GM19193 (cell line): ENCODE results near the gene ADCY7.

Experiments used
- POLR2A ChIP-seq: IDR thresholded peaks from 4 replicates; pipeline ENCODE4 v1.6.1; 2011; ENCODE audit not compliant: insufficient read depth, insufficient read length; ENCODE audit errors: extremely low read depth

Gene ADCY7

DNA sequence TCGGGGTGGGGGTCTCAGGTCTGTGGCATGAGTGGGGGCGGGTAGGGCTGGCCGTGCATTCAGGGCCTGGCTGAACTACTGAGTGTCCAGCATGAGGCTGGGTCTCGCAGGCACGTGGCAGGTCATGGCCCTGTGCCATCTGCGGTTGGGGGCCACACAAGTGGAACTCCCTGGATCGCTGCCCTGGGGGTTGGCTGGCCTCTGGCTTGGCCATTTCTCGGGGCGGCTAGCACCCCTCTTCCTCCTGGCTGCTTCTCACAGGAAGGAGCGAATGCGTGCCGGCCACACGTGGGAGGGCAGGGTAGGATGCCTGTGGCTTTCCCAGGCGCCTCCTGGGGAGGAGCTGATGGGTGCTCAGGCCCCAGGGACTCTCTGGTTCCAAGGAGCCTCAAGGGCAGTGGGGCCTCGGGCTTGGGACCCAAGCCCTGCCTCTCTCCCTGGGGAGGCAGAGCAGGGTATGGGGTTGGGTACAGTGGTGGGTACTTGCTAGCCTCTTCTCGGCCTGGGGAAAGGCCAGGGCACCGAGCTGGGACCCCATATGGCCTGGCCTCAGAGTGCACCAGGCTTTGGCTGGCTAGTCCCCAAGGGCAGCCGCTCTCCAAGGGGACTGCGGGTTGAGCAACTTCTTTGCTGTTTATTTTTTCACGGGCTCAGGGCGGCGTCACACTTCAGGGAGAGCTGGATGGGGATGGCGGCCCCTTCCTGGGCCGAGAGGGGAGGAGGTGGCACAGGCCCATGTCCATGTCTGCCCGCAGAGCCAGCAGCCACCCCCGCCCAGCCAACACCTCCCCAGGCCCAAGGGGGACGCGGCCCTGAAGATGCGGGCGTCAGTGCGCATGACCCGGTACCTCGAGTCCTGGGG, 37.5 kb downstream of the ADCY7 start:
- TF ChIP-seq POLR2A: no peak

DNA sequence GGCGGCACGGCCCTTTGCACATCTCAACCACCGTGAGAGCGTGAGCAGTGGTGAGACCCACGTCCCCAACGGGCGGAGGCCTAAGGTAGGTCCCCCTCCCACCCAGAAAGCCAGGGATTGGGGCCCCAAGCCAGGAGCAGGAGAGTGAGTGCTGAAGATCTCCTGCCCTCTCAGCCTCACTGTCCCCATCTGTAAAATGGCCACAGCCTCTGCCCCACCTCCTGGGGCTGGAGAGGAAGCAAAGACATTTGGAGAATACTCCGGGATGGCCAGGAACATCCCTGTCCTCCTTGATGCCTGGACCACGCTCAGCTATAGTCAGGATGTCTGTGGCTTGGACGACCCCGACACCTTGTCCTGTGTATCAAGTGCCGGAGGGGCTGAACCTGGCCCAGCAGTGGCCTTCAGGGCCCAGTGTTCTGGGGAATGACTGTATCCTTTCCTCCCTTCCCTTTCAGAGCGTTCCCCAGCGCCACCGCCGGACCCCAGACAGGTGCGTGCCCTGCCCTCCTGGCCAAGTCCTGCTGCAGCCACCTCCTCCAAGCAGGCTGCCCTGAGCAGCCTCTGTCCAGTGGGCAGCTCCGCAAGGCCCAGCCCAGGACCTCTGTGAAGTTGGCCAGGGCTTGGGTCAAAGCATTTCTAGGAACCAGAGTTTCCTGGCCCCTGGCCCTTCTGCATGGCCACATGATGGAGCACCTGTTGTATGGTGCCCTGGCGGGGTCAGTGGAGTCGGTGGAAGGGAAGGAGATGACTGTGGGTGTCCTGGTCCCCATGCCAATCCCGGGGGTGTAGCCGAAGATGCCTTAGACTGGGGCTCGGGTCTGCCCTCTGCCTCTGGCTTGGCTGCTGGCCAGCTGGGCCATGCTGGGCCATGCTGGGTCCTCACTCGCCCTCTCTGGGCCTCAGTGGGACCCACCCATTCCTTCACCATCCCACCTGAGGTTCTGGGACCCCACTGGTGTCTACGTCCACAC, 38.4 kb downstream of the ADCY7 start:
- TF ChIP-seq POLR2A: no peak

DNA sequence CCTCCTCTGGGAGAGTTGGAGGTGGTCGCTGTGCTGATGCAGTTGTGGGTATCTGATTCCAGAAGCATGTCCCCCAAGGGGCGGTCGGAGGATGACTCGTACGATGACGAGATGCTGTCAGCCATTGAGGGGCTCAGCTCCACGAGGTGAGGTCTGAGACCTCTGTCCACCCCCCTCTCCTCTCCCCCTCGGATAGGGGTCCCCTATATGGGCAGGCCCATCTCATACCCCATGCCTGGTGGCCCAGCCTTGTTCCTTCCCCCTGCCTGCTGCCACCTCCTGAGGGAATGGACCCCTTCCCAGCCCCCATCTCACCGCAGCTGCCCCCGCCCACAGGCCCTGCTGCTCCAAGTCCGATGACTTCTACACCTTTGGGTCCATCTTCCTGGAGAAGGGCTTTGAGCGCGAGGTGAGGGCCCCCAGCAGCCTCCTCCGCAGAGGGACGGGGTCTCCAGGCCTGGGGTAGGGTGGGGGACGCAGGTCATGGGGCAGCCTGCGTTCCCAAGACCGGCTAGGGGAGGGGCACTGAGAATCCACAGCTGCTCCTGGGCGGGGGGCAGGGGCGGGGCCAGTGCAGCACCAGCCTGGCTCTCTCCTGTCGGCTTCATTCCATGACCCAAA, 39.2 kb downstream of the ADCY7 start:
- no peak for TF ChIP-seq POLR2A

DNA sequence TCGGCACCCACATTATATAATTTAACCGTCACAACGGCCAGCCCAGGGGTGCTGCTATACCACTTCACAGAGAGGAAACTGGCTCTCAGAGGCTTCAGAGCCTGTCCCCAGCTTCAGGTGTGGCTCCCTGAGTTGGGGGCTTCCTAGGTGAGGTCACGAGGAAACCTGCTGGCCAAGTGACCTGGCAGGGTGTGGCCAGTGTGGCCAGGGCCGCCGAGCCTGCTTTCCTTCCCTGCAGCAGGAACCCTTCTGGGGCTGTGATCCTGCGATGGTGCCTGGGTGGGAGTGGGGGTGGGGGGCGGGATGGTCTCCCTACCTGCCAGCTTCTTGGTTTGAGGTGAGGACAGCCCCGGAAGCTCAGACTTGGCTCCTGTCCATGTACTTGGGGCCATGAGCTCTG, 39.9 kb downstream of the ADCY7 start:
- TF ChIP-seq POLR2A: no peak

DNA sequence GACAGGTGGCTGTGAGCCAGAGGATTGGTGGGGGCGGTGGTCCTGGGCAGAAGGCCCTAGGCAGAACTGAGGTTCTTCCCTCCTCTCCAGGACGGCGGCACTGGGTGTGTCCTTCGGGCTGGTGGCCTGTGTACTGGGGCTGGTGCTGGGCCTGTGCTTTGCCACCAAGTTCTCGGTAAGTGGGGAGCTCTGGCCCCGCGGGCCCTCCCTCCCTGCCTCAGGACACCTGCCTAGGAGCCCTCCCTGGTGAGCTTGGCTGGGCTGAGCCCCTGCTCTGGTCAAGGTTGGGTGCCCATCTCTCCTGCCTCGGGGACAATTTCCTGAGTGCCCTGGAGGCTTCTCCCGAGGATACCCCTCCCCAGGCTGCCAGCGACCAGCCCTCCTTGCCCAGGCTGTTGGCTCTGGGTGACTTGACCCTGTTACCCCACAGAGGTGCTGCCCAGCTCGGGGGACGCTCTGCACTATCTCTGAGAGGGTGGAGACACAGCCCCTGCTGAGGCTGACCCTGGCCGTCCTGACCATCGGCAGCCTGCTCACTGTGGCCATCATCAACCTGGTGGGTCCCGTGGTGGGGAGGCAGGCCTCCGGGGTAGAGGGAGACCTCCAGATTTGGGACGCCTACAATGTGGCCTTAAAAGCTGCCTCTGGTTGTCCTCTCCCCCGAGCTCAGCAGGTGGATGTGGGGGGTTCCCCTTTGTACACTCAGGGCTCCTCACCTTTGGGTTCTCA, 42.0 kb downstream of the ADCY7 start:
- no peak for TF ChIP-seq POLR2A

DNA sequence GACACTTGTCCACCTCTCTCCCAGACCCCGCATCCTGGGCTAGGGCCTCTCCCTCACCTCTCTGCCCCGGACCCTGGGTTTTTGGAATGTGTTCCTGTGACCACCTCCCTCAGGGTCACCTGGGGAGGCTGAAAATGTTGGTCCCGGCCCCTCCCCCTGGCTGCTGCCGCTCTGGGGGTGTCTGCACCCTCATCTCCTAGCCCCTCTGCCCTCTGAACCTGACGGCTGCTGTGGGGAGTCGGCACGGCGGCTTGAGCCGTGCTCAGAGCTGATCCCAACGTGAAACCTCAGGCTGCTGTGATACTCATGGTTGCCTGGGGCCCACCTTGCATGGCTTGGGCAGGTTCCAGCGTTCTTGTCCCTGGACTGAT, 42.8 kb downstream of the ADCY7 start:
- no peak for TF ChIP-seq POLR2A

DNA sequence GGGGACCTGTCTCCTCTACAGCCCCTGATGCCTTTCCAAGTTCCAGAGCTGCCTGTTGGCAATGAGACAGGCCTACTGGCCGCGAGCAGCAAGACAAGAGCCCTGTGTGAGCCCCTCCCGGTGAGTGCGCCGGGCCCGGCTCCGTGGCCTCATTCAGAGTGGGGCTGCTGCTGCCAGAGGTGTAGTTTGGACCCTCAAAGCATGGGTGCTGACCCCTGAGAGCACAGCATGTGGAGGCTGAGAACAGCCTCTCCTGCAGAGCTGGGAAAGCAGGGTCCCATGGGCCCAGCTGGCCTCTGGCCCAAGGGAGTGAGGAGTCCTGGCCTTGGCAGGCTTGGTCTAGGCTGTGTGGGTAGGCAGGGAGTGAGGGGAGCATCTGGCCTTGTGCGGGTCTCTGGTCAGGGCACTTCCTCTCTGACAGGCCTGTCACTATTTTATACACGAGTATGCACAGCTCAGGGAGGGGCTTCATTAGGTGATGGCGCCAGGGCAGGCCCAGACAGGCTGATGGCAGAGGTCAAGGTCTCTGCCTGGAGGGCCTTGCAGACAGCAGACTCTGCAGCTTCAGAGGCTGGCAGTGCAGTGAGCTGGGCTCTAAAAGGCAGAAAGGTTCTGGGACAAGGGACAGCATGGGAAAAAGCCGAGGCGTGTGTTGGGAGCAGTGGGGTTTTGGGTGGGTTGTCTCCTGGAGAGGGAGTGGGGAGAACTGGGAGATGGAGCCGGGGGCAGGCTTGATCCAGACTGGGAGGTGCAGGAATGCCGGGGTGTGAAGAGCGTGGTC, 43.4 kb downstream of the ADCY7 start:
- TF ChIP-seq POLR2A: no peak

DNA sequence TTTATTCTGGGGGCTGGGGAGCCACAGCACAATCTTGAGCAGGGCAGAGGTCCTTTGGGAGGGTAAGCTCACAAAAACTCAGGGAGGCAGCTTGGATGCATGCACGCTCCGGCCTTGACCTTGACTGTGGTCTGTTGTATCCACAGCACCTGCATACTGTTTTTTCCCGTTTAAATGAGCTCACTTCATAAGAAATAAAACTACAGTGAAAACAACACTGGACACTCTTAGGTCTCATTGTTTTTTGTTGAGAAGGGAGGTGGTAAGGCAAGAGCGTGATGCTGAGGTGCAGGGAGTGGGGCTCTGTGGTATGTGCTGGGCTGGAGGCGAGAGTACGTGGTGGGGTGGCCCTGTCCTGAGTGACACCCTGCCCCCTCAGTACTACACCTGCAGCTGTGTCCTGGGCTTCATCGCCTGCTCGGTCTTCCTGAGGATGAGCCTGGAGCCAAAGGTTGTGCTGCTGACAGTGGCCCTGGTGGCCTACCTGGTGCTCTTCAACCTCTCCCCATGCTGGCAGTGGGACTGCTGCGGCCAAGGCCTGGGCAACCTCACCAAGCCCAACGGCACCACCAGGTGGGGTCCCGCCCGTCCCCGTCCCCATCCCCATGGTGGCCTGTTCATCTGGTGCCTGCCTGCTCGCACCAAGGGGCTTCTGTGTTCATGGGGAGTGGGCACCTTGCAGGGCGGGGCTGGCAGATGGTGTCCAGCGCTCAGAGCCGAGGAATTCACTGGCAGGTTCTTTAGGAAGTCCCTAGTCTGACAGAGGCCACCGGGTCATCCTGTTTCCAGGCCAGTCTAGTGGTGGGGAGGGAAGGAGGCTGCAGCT, 44.2 kb downstream of the ADCY7 start:
- TF ChIP-seq POLR2A: no peak

DNA sequence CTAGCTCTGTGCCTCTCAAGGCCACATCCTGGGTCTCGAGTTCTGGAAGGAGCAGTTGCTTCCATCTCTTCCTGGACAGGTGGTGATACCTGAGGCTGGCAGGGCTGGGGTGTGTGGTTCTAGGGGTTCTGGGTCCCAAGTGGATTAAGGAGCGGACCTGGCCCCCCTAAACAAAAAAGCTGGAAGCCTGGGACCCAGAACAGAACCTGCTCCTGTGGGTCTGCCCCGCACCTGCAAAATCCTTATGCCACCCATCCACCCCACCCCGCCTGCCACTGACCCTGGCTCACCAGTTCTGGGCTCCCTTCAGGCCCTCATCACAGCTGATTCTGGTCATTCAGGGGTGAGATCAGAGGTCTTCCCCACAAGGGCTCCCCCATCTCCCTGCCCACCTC, 44.8 kb downstream of the ADCY7 start:
- no peak for TF ChIP-seq POLR2A

DNA sequence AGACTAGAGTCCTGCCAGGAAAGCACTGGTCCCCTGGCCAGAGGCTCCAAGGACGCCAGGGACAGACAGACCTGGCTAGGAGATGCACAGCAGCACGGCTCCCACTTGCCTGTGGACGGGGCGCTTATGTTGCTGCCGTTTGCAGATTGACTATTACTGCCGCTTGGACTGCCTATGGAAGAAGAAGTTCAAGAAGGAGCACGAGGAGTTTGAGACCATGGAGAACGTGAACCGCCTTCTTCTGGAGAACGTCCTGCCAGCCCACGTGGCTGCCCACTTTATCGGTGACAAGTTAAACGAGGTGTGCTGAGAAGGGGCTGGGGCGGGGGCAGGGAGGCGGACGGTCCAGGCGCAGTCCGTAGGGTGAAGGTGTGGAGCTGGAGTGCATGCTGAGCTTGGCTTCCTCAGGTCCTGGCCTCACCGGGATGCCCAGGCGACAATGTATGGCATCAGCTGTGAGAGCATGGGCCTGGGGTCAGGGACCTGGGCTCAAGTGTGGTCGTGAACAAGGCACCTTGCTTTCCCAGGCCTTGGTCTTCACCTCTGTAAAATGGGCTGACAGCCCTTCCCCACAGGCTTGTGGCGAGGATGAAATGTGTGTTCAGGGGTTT, 45.6 kb downstream of the ADCY7 start:
- TF ChIP-seq POLR2A: no peak

DNA sequence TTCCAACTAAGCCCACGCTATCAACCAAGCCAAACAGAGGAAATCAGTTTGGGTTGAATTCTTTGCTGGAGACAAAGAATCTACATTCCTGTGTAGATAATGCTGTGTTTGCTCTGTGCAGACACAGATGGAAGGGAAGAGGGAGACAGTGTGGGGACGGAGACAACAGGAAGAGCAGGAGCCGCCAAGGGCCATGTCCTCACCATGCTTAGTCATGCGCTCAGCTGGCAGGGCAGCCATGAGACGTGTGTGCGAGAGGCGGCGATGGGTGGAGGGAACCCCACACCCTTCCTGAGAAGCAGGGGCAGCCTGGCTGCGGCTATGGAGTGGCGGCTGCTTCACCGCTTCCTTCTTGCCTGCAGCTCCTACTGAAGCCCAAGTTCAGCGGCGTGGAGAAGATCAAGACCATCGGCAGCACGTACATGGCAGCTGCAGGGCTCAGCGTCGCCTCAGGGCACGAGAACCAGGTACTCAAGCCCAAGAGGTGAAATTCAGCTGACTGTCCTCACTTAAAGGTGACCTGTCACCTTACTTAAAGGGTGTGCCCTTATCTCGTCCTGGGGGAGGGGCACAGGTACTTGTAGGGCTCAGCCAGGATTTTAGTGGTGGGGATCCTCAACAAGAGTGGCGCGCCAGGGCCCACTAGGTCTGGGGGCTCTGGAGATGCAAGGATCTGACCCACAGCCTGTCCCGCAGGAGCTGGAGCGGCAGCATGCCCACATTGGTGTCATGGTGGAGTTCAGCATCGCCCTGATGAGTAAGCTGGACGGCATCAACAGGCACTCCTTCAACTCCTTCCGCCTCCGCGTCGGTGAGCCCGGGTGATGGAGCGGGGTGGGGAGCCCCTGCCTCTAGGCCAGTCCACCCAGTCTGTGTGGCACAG, 47.5 kb downstream of the ADCY7 start:
- no peak for TF ChIP-seq POLR2A

DNA sequence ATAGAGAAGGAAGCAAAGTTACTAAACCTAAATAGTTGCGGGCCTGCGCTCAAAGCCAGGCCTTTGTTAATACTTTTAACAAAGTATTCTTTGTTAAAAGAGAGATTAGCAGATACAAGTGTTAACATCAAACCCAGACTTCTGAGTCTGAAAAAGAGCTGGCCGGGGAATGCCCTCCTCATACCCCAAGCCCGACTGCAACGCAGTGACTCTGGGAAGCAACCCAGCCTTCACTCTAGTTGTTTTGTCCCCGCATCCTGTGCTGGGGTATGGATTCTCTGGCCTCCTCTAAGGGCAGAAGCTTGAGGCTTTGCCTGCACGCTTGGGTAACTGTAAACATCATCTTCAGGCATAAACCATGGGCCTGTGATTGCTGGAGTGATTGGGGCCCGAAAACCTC, 48.3 kb downstream of the ADCY7 start:
- TF ChIP-seq POLR2A: no peak

DNA sequence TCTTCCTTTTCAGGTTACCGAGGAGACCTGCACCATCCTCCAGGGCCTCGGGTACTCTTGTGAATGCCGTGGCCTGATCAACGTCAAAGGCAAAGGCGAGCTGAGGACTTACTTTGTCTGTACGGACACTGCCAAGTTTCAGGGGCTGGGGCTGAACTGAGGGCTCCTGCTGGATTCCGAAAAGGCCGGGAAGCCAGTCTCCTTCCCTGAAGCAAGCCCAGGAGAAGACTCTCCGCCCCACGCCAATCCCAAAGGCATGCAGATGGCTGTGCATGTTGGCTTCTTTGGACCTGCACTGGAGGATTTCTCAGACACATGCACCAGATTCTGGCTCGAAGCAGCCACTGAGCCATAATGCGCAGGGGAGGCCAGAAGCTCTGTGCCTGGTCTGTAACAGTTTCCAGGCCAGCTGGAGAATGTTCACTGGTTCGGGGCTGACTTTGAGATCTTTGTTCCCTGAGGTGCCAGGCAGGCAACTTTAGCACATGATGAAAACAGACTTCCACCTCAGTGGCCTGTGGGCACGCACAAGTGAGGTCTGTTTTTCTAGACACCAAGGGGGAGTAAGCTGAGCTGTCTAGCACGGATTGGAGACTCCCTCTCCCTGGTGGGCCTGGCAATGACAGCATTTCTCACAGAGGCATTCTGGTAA, 49.1 kb downstream of the ADCY7 start:
- no peak for TF ChIP-seq POLR2A
